ENCODE measurements around the gene BAIAP2L1. TPM values are rescaled to one million over a fixed set of nuclear protein-coding genes. Genes with fewer than 3 reads are reported as not detected.

Gene BAIAP2L1
- total and polyA plus RNA-seq, 2 donors from 2014 or later: 9.6 to 18.8 TPM

DNA sequence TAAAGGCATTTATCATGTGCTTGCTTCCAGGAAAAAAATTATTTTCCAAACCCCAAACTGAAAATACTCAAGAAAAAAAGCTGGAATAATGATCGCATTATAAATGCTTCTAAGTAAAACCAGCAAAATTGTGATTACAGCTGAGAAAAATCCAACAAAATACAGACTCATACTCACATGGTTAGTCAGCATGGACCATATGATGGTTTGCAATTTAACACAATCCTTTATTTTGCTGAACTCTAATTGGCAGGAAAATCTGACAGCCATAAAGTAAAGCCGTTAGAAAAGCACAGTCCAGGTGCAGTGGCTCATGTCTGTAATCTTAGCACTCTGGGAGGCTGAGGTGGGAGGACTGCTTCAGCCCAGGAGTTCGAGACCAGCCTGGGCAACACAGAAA, 59.8 kb downstream of the BAIAP2L1 start:
- no peaks in the 10 kb centered on the region for H3K9me3 ChIP-seq (ENCODE audit: control insufficient read depth in 2 of 3, insufficient read depth in 1 of 3, low read length in 3 of 3)
- no peak overlapping the region for H3K4me3 ChIP-seq (ENCODE audit: low read length in 3 of 3)
- FAIRE-seq (no peak), DNase-seq (no peak)
- no peaks in the 10 kb centered on the region for H3K4me1 ChIP-seq (ENCODE audit: control insufficient read depth in 2 of 3, insufficient read depth in 2 of 3, low read depth in 1 of 3, low read length in 3 of 3)
- no peak overlapping the region for H3K9ac ChIP-seq (ENCODE audit: low read length in 3 of 3)
- H3K27ac ChIP-seq (ENCODE audit: low read depth in 2 of 2, low read length in 2 of 2): no peak overlapping the region
- intact Hi-C loops (cut with DNase I): no loop called here
- TF ChIP-seq, protein P1, sequence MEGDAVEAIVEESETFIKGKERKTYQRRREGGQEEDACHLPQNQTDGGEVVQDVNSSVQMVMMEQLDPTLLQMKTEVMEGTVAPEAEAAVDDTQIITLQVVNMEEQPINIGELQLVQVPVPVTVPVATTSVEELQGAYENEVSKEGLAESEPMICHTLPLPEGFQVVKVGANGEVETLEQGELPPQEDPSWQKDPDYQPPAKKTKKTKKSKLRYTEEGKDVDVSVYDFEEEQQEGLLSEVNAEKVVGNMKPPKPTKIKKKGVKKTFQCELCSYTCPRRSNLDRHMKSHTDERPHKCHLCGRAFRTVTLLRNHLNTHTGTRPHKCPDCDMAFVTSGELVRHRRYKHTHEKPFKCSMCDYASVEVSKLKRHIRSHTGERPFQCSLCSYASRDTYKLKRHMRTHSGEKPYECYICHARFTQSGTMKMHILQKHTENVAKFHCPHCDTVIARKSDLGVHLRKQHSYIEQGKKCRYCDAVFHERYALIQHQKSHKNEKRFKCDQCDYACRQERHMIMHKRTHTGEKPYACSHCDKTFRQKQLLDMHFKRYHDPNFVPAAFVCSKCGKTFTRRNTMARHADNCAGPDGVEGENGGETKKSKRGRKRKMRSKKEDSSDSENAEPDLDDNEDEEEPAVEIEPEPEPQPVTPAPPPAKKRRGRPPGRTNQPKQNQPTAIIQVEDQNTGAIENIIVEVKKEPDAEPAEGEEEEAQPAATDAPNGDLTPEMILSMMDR (IDR thresholded peaks at IDR 0.05; ENCODE audit: borderline replicate concordance, extremely low read depth, insufficient read depth): no peak
- H3K27me3 ChIP-seq (ENCODE audit: control insufficient read depth, insufficient read depth, low read length): no peaks in the 10 kb centered on the region
- H3K36me3 ChIP-seq (ENCODE audit: control insufficient read depth in 2 of 3, insufficient read depth in 3 of 3, low read length in 3 of 3): no peaks in the 10 kb centered on the region

DNA sequence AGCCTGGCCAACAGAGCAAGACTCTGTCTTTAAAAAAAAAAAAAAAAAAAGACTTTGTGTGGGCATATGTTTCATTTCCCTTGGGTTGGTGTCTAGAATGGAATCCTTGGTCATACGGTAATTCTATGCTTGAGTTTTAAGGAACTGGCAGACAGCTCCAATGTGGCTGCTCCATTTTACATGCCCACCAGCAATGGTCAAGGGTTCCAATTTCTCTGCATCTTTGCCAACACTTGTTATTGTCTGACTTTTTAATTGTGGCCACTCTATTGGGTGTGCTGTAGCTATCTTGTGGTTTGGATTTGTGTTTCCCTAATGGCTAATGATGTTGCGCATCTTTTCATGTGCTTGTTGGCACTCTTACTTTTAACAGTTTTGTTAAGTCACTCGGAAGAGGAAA, 61.8 kb downstream of the BAIAP2L1 start:
- Histone ChIP-seq H3K9ac (ENCODE audit: low read length in 3 of 3) (no peak overlapping the region), H3K27ac (ENCODE audit: low read depth in 2 of 2, low read length in 2 of 2) (no peak overlapping the region), H3K27me3 (ENCODE audit: control insufficient read depth, insufficient read depth, low read length) (no peaks in the 10 kb centered on the region), H3K4me1 (ENCODE audit: control insufficient read depth in 2 of 3, insufficient read depth in 2 of 3, low read depth in 1 of 3, low read length in 3 of 3) (no peaks in the 10 kb centered on the region), H3K36me3 (ENCODE audit: control insufficient read depth in 2 of 3, insufficient read depth in 3 of 3, low read length in 3 of 3) (no peaks in the 10 kb centered on the region), H3K4me3 (ENCODE audit: low read length in 3 of 3) (no peak overlapping the region), H3K9me3 (ENCODE audit: control insufficient read depth in 2 of 3, insufficient read depth in 1 of 3, low read length in 3 of 3) (no peaks in the 10 kb centered on the region)
- TF ChIP-seq, protein P1 (IDR thresholded peaks at IDR 0.05; ENCODE audit: borderline replicate concordance, extremely low read depth, insufficient read depth): no peak
- DNase-seq: no peak
- intact Hi-C loops (cut with DNase I): no loop called here
- no peak for FAIRE-seq

DNA sequence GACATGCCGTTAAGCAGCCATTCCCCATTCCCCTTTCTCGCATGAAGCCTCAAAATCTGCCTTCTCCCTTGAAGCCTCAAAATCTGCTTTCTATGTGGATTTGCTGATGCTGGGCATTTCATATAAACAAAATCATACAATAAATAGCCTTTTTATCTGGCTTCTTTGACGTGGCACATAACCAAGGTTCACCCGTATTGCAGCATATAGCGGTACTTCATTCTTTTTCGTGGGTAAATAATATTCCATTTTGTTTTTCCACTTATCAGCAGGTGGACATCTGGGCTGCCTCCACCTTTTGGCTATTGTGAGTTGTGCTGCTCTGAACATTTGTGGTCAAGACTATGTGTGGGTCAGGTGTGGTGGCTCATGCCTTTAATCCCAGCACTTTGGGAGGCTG, 62.4 kb downstream of the BAIAP2L1 start:
- intact Hi-C loops (cut with DNase I): no loop called here
- no peaks in the 10 kb centered on the region for H3K36me3 ChIP-seq (ENCODE audit: control insufficient read depth in 2 of 3, insufficient read depth in 3 of 3, low read length in 3 of 3)
- DNase-seq: no peak
- no peaks in the 10 kb centered on the region for H3K4me1 ChIP-seq (ENCODE audit: control insufficient read depth in 2 of 3, insufficient read depth in 2 of 3, low read depth in 1 of 3, low read length in 3 of 3)
- no peaks in the 10 kb centered on the region for H3K9me3 ChIP-seq (ENCODE audit: control insufficient read depth in 2 of 3, insufficient read depth in 1 of 3, low read length in 3 of 3)
- H3K27me3 ChIP-seq (ENCODE audit: control insufficient read depth, insufficient read depth, low read length): no peaks in the 10 kb centered on the region
- FAIRE-seq: no peak
- H3K9ac ChIP-seq (ENCODE audit: low read length in 3 of 3): no peak overlapping the region
- H3K4me3 ChIP-seq (ENCODE audit: low read length in 3 of 3): no peak overlapping the region
- no peak overlapping the region for H3K27ac ChIP-seq (ENCODE audit: low read depth in 2 of 2, low read length in 2 of 2)
- TF ChIP-seq, protein P1 (IDR thresholded peaks at IDR 0.05; ENCODE audit: borderline replicate concordance, extremely low read depth, insufficient read depth): no peak

DNA sequence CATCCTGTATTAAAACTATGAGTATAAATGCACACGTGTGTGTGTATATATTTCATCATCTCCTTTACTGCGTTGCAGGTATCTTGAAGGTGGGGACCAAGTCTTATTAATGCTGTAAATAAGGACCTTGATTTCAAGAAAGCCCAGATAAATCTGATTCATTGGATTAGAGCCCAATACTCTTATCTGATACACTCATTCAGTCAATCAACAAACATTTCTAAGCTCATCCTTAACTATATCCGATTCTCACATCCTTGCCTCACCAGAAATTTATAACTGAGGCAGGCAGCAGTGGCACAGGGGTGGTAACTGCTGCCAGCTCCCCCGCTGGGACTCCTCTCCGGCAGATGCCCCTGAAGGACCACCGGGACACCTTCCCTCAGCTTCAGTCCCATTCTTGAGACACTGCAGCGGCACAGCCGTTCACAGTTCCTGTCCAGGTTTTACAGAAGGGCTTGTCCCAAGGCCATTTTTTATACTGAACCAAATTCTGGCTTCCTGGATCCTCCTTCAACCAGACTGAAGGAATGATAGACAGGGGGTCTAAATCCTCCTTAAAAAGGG, 65.4 kb downstream of the BAIAP2L1 start:
- H3K4me3 ChIP-seq (ENCODE audit: low read length in 3 of 3): no peak overlapping the region
- TF ChIP-seq, protein P1 (IDR thresholded peaks at IDR 0.05; ENCODE audit: borderline replicate concordance, extremely low read depth, insufficient read depth): no peak
- H3K27ac ChIP-seq (ENCODE audit: low read depth in 2 of 2, low read length in 2 of 2): no peak overlapping the region
- H3K27me3 ChIP-seq (ENCODE audit: control insufficient read depth, insufficient read depth, low read length): no peaks in the 10 kb centered on the region
- H3K36me3 ChIP-seq (ENCODE audit: control insufficient read depth in 2 of 3, insufficient read depth in 3 of 3, low read length in 3 of 3): no peaks in the 10 kb centered on the region
- no peak overlapping the region for H3K9ac ChIP-seq (ENCODE audit: low read length in 3 of 3)
- no peak for FAIRE-seq
- H3K9me3 ChIP-seq (ENCODE audit: control insufficient read depth in 2 of 3, insufficient read depth in 1 of 3, low read length in 3 of 3): no peaks in the 10 kb centered on the region
- no peak for DNase-seq
- no peaks in the 10 kb centered on the region for H3K4me1 ChIP-seq (ENCODE audit: control insufficient read depth in 2 of 3, insufficient read depth in 2 of 3, low read depth in 1 of 3, low read length in 3 of 3)
- intact Hi-C loops (cut with DNase I): no loop called here

Data from kidney (tissue), 14 donors.